Measurements from ENCODE around the gene EIF2S3. TPM values are rescaled to one million over a fixed set of nuclear protein-coding genes. Genes with fewer than 3 reads are reported as not detected.
"Not testable (repeated sequence)": the region's sequence is repeated elsewhere in the genome, so short reads cannot be mapped to it uniquely, and the experiment has no call there.

Gene EIF2S3
- total RNA-seq, 1 donor from 2014 or later, result 208 TPM

DNA sequence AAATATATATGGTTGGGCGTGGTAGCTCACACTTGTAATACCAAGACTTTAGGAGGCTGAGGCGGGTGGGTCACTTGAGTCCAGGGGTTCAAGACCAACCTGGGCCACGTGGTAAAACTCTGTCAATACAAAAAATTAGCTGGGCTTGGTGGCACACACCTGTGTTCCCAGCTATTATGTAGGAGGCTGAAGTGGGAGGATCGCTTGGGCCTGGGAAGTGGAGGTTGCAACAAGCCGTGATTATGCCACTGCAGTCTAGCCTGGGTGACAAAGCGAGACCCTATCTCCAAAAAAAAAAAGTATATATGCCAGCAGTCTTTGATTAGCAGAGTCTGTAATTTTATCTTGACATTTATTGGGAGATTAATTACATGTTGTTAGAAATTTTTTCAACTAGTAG, 8.7 kb downstream of the EIF2S3 start:
- H3K4me3 ChIP-seq (ENCODE audit: low read depth, low read length), result no peak overlapping the region
- no peak for DNase-seq (ENCODE audit: low read depth)
- no peaks in the 10 kb centered on the region for H3K27me3 ChIP-seq (ENCODE audit: control insufficient read depth, insufficient read depth, low read length)
- no peaks in the 10 kb centered on the region for H3K36me3 ChIP-seq (ENCODE audit: control insufficient read depth, insufficient read depth, low read length)
- TF ChIP-seq, protein P1, sequence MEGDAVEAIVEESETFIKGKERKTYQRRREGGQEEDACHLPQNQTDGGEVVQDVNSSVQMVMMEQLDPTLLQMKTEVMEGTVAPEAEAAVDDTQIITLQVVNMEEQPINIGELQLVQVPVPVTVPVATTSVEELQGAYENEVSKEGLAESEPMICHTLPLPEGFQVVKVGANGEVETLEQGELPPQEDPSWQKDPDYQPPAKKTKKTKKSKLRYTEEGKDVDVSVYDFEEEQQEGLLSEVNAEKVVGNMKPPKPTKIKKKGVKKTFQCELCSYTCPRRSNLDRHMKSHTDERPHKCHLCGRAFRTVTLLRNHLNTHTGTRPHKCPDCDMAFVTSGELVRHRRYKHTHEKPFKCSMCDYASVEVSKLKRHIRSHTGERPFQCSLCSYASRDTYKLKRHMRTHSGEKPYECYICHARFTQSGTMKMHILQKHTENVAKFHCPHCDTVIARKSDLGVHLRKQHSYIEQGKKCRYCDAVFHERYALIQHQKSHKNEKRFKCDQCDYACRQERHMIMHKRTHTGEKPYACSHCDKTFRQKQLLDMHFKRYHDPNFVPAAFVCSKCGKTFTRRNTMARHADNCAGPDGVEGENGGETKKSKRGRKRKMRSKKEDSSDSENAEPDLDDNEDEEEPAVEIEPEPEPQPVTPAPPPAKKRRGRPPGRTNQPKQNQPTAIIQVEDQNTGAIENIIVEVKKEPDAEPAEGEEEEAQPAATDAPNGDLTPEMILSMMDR (IDR thresholded peaks at IDR 0.05; ENCODE audit: insufficient read depth, low read length, poor library complexity, severe bottlenecking), result no peak

DNA sequence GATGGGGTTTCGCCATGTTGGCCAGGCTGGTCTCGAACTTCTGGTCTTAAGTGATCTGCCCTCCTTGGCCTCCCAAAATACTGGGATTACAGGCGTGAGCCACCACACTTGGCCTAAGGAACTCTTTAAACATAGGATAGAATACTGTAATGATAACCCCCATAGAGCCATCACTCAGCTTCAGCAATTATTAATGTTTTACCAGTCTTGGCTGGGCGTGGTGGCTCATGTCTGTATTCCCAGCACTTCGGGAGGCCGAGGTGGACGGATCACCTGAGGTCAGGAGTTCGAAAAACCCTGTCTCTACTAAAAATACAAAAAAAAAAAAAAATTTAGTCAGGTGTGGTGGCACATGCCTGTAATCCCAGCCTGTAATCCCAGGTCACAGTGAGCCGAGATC, 15.1 kb downstream of the EIF2S3 start:
- no peaks in the 10 kb centered on the region for H3K36me3 ChIP-seq (ENCODE audit: control insufficient read depth, insufficient read depth, low read length)
- no peaks in the 10 kb centered on the region for H3K27me3 ChIP-seq (ENCODE audit: control insufficient read depth, insufficient read depth, low read length)
- TF ChIP-seq, protein P1 (IDR thresholded peaks at IDR 0.05; ENCODE audit: insufficient read depth, low read length, poor library complexity, severe bottlenecking), result no peak

DNA sequence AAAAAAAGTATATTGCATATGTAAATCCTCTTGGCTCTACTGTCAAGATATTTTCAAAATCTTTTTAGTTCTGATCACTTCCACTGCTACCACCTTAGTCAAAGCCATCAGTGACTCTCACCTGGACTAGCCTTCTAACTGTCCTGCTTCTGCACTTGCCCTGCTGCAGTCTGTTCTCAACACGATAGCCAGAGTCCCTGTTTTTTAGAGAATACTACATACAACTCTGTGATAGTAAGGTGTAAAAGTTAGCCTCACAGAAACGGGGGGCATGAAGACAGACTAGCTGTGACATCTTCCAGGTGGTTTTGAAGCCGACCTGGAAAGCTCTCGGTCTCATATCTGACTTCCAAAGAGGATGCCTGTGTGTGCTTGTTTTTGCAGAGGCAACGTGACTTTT, 24.7 kb downstream of the EIF2S3 start:
- no peak overlapping the region for H3K4me3 ChIP-seq (ENCODE audit: low read depth, low read length)
- TF ChIP-seq, protein P1 (IDR thresholded peaks at IDR 0.05; ENCODE audit: insufficient read depth, low read length, poor library complexity, severe bottlenecking), result no peak
- no peak for DNase-seq (ENCODE audit: low read depth)

More for the DNA sequence above, 15.1 kb downstream of the EIF2S3 start:
- H3K4me3 ChIP-seq (ENCODE audit: low read depth, low read length), result no peak overlapping the region
- no peak for DNase-seq (ENCODE audit: low read depth)

DNA sequence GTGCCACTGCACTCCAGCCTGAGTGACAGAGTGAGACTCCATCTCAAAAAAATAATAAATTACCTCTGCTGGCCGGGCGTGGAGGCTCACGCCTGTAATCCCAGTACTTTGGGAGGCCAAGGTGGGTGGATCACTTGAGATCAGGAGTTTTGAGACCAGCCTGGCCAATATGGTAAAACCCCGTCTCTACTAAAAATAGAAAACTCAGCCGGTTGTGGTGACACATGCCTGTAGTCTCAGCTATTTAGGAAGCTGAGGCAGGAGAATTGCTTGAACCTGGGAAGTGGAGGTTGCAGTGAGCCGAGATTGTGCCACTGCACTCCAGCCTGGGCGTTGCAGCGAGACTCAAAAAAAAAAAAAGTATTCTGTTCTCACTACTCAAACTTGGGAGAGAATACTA, 25.5 kb downstream of the EIF2S3 start:
- DNase-seq (ENCODE audit: low read depth); H3K27me3 ChIP-seq (ENCODE audit: control insufficient read depth, insufficient read depth, low read length); H3K4me3 ChIP-seq (ENCODE audit: low read depth, low read length); H3K36me3 ChIP-seq (ENCODE audit: control insufficient read depth, insufficient read depth, low read length): not testable (repeated sequence)

More for the DNA sequence above, 24.7 kb downstream of the EIF2S3 start:
- Histone ChIP-seq H3K36me3 (ENCODE audit: control insufficient read depth, insufficient read depth, low read length) (no peaks in the 10 kb centered on the region), H3K27me3 (ENCODE audit: control insufficient read depth, insufficient read depth, low read length) (no peaks in the 10 kb centered on the region)

DNA sequence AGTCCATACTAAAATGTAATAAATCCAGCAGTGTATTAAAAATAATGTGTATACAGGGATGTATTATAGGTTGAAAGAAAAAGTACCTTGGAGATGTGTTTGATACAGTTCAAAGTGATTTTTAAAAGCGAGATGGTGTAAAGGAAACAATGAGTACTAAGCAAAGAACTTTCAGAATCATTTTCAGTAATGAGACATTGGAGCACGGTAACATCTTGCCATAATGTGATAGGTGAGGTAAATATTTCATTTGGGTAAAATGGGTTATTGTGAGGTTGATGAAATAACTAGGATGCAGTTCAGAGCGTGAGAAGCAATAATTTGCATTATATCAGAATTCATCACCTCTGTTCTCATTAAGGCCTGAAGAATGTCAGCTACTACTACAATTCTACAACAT, 25.9 kb downstream of the EIF2S3 start:
- DNase-seq (ENCODE audit: low read depth), result no peak
- Histone ChIP-seq H3K36me3 (ENCODE audit: control insufficient read depth, insufficient read depth, low read length) (no peaks in the 10 kb centered on the region), H3K27me3 (ENCODE audit: control insufficient read depth, insufficient read depth, low read length) (no peaks in the 10 kb centered on the region), H3K4me3 (ENCODE audit: low read depth, low read length) (no peak overlapping the region)
- TF ChIP-seq, protein P1 (IDR thresholded peaks at IDR 0.05; ENCODE audit: insufficient read depth, low read length, poor library complexity, severe bottlenecking), result no peak

DNA sequence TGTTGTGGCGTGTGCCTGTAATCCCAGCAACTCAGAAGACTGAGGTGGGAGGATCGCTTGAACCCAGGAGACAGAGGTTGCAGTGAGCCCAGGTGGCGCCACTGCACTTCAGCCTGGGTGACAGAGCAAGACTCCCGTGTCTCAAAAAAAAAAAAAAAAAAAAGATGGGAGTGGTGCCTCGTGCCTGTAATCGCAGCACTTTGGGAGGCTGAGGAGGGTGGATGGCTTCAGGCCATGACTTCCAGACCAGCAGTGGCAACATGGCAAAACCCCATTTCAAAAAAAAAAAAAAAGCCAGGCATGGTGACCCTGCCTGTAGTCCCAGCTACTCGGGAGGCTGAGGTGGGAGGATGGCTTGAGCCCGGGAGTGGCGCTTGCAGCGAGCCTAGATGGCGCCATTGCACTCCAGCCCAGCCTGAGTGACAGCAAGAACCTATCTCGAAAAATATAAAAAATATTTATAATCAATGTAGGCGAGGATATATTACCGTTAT, 27.0 kb downstream of the EIF2S3 start:
- TF ChIP-seq, protein P1 (IDR thresholded peaks at IDR 0.05; ENCODE audit: insufficient read depth, low read length, poor library complexity, severe bottlenecking), result peak; percentile 63
- Histone ChIP-seq H3K4me3 (ENCODE audit: low read depth, low read length) (no peak overlapping the region), H3K36me3 (ENCODE audit: control insufficient read depth, insufficient read depth, low read length) (no peaks in the 10 kb centered on the region), H3K27me3 (ENCODE audit: control insufficient read depth, insufficient read depth, low read length) (no peaks in the 10 kb centered on the region)
- DNase-seq (ENCODE audit: low read depth), result no peak
